HG02852 (cell line): Measurements from ENCODE around the gene SULT1C3.

ENCODE experiments used
- ATAC-seq: cut with Tn5 transposase; IDR thresholded peaks from one replicate; pipeline ENCODE4 v1.9.1; 2021; ENCODE audit warnings: mild to moderate bottlenecking, moderate library complexity; ENCODE audit not compliant: unreplicated experiment

SULT1C3 gene

GRCh38 chr2:108239786-108240185 lies at the start of gene SULT1C3:
Gene SULT1C3 (plus strand): TSS chr2:108239968. CDS start chr2:108247195, 7,227 bp downstream.
- no peak for ATAC-seq

- ATAC-seq: no peak
Measured at GRCh38 chr2:108193251-108193650, 46.5 kb upstream of the SULT1C3 start.

GRCh38 chr2:108194409-108195132 lies 45.2 kb upstream of the SULT1C3 start:
- ATAC-seq: no peak

GRCh38 chr2:108195133-108195439 lies 44.7 kb upstream of the SULT1C3 start:
- ATAC-seq: no peak

GRCh38 chr2:108199726-108200125 lies 40.0 kb upstream of the SULT1C3 start:
- no peak for ATAC-seq

- no peak for ATAC-seq
Measured at GRCh38 chr2:108200569-108200968, 39.2 kb upstream of the SULT1C3 start.

GRCh38 chr2:108212671-108213070 lies 27.1 kb upstream of the SULT1C3 start:
- no peak for ATAC-seq

GRCh38 chr2:108215794-108216211 lies 24.0 kb upstream of the SULT1C3 start:
- ATAC-seq: no peak

GRCh38 chr2:108217211-108217610 lies 22.6 kb upstream of the SULT1C3 start:
- no peak for ATAC-seq

GRCh38 chr2:108219688-108220087 lies 20.1 kb upstream of the SULT1C3 start:
- no peak for ATAC-seq

GRCh38 chr2:108220191-108220590 lies 19.6 kb upstream of the SULT1C3 start:
- no peak for ATAC-seq

- no peak for ATAC-seq
Measured at GRCh38 chr2:108220942-108221541, 18.7 kb upstream of the SULT1C3 start.

GRCh38 chr2:108222261-108222660 lies 17.5 kb upstream of the SULT1C3 start:
- no peak for ATAC-seq

- ATAC-seq: no peak
Measured at GRCh38 chr2:108223573-108223972, 16.2 kb upstream of the SULT1C3 start.

- ATAC-seq: no peak
Measured at GRCh38 chr2:108224022-108224421, 15.7 kb upstream of the SULT1C3 start.

- ATAC-seq: no peak
Measured at GRCh38 chr2:108226564-108226963, 13.2 kb upstream of the SULT1C3 start.

- ATAC-seq: no peak
Measured at GRCh38 chr2:108228006-108228405, 11.8 kb upstream of the SULT1C3 start.

GRCh38 chr2:108228537-108228936 lies 11.2 kb upstream of the SULT1C3 start:
- ATAC-seq: no peak

GRCh38 chr2:108229875-108230274 lies 9.9 kb upstream of the SULT1C3 start:
- no peak for ATAC-seq

- no peak for ATAC-seq
Measured at GRCh38 chr2:108235577-108235976, 4.2 kb upstream of the SULT1C3 start.

- no peak for ATAC-seq
Measured at GRCh38 chr2:108236676-108237335, 3.0 kb upstream of the SULT1C3 start.

- ATAC-seq: no peak
Measured at GRCh38 chr2:108240966-108241365, 1.2 kb downstream of the SULT1C3 start.
